HG03571 (cell line): ENCODE measurements around the gene CMTM2.
"Not testable (repeated sequence)": the region's sequence is repeated elsewhere in the genome, so short reads cannot be mapped to it uniquely, and the experiment has no call there.

Experiments used
- ATAC-seq: cut with Tn5 transposase; IDR thresholded peaks from one replicate; pipeline ENCODE4 v1.9.1; 2021; ENCODE audit not compliant: unreplicated experiment

CMTM2 gene

DNA sequence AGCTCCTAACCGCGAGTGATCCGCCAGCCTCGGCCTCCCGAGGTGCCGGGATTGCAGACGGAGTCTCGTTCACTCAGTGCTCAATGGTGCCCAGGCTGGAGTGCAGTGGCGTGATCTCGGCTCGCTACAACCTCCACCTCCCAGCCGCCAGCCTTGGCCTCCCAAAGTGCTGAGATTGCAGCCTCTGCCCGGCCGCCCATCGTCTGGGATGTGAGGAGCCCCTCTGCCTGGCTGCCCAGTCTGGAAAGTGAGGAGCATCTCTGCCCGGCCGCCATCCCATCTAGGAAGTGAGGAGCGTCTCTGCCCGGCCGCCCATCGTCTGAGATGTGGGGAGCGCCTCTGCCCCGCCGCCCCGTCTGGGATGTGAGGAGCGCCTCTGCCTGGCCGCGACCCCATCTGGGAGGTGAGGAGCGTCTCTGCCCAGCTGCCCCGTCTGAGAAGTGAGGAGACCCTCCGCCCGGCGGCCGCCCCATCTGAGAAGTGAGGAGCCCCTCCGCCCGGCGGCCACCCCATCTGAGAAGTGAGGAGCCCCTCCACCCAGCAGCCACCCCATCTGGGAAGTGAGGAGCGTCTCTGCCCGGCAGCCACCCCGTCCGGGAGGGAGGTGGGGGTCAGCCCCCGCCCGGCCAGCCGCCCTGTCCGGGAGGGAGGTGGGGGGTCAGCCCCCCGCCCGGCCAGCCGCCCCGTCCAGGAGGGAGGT lies 51.4 kb downstream of the CMTM2 start:
- not testable (repeated sequence) for ATAC-seq

DNA sequence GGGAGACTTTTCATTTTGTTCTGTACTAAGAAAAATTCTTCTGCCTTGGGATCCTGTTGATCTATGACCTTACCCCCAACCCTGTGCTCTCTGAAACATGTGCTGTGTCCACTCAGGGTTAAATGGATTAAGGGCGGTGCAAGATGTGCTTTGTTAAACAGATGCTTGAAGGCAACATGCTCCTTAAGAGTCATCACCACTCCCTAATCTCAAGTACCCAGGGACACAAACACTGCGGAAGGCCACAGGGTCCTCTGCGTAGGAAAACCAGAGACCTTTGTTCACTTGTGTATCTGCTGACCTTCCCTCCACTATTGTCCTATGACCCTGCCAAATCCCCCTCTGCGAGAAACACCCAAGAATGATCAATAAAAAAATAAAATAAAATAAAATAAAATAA lies 52.3 kb downstream of the CMTM2 start:
- not testable (repeated sequence) for ATAC-seq

DNA sequence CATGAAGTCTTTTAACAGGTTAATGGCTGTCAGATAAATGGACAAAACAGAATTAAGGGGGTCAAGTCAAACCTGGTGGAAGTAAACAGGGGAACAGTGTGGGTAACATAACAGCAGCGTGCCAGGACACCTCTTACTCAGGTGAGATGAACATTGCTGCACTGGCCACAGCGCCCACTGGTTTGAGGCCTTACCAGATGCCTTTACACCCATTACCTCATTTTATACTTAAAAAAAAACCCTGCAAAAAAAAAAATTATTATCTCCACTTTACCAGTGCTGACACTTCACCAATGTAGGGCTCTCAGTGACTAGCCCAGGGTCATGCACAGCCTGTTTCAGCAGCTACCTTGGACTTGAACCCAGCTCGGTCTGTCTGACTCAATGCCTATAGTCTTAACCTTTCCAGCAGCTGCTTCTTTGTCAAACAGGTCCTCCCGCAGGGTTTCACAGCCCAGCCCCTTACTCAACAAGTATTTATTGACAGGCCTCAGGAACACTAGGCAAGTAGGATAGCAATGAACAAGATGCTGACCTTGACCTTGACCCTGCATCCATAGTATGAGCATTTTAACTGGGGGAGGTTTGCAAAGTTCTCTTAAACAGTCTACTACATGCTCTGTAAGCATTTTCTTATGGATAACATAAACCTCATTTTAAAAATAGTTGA lies 55.4 kb downstream of the CMTM2 start:
- ATAC-seq, result no peak

DNA sequence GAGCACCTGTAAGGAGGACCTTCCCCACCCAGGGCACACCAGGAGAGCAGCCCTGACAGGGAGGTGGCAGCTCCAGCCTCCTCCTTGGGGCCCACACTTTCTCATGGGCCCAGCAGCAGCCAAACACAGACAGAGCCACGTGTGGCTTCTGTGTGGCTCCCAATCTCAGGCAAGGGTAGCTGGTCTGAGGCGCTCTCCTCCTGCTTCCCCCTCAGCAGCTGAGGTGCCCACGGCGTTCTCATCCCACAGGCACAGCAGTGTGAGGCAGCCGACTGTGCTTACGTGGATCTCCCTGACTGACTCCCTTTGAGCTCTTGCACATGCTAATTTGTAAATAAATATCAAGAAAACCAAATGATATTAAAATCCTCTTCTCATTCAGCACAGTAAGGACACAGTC lies 56.1 kb downstream of the CMTM2 start:
- ATAC-seq, result no peak

DNA sequence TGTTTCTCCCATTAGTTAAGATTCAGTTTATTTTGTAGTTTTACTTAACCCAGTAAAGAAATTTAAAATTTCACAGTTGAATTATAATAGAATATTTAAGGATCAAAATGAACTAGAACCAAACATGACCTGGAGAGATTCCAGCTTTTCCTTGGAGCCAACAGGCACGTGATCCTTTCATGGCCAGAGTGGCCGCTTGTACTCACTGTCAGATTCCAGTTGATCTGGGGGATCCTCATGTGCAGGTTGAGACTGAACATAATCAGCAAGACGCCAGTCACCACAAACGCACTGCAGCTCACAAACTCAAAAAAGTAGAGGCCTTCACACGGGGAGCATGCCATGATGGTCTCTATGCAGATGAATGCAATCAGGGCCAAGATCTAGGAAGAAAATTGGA lies 56.9 kb downstream of the CMTM2 start:
- no peak for ATAC-seq

DNA sequence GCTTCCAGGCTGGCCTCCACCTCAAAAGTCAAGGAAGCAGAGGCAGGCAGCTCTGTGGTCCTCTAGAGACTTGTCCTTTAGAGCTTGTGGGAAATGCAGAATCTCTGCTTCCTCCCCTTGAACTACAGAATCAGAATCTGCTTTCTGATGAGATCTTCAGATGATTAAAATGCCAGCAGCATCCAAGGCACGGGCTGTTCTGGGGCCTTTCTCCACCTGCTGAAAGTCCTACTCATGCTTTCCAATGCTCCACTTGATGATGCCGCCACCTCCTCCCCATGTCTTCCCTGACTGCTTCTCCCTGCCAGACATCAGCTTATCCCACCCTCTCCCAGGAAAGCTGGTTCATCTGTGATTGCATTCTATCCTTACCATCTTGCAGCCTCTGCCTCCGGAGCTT lies 58.5 kb downstream of the CMTM2 start:
- no peak for ATAC-seq
